Sigmoid colon (tissue), 7 donors: ENCODE measurements around the gene PPM1L. TPM values are rescaled to one million over a fixed set of nuclear protein-coding genes. Genes with fewer than 3 reads are reported as not detected.

Experiments used
- DNase-seq: peaks from one replicate; pipeline ENCODE4 v3.0.0-alpha.2; 2019
- H3K27ac ChIP-seq, 4 donors: fragments of 200-600 bp; sonication (generic); one replicate each; pipeline ENCODE4 v1.5.1; 2016 to 2019; ENCODE audit warnings: mild to moderate bottlenecking in 1 of 4
- H3K27me3 ChIP-seq, 3 donors: fragments of 200-600 bp; sonication (generic); one replicate each; pipeline ENCODE4 v1.5.1; 2019; ENCODE audit warnings: mild to moderate bottlenecking in 1 of 3
- H3K36me3 ChIP-seq, 4 donors: fragments of 200-600 bp; sonication (generic); one replicate each; pipeline ENCODE4 v1.5.1; 2016 to 2019
- H3K4me1 ChIP-seq, 4 donors: fragments of 200-600 bp; sonication (generic); one replicate each; pipeline ENCODE4 v1.5.1; 2017 to 2019
- H3K4me3 ChIP-seq, 4 donors: fragments of 200-600 bp; sonication (generic); one replicate each; pipeline ENCODE4 v1.5.1; 2017 to 2019; ENCODE audit warnings: mild to moderate bottlenecking in 2 of 4, moderate library complexity in 1 of 4
- H3K9me3 ChIP-seq, 4 donors: fragments of 200-600 bp in 3 of 4; sonication (generic) in 3 of 4; one replicate each; pipeline versions ENCODE4 v1.5.1 to v1.6.1; 2013 to 2019
- CTCF ChIP-seq, 4 experiments: fragments of 450-650 bp in 3 of 4; fragments of 200-600 bp in 1 of 4; IDR thresholded peaks; one replicate each; pipeline ENCODE4 v1.5.1; 2016 to 2019; ENCODE audit warnings: antibody characterized with exemption in 4 of 4, mild to moderate bottlenecking in 3 of 4, moderate library complexity in 2 of 4
- EP300 ChIP-seq, 4 donors: sonication (generic); formaldehyde crosslinking; IDR thresholded peaks; one replicate each; pipeline ENCODE4 v1.6.1; 2017; ENCODE audit warnings: antibody characterized with exemption in 4 of 4
- POLR2A ChIP-seq, 2 donors: fragments of 450-650 bp; IDR thresholded peaks; one replicate each; pipeline ENCODE4 v1.6.1; 2016; ENCODE audit warnings: antibody characterized with exemption in 2 of 2, mild to moderate bottlenecking in 2 of 2, moderate library complexity in 2 of 2
- POLR2AphosphoS5 ChIP-seq, 4 donors: sonication (generic); formaldehyde crosslinking; IDR thresholded peaks; one replicate each; pipeline ENCODE4 v1.6.1; 2017; ENCODE audit warnings: antibody characterized with exemption in 4 of 4
- WGBS, 2 donors: extraction: QIAGEN DNeasy Blood & Tissue Kit; methylation state at CpG; one replicate each; pipeline ENCODE4 v1.1.7; 2013; 5-methylcytosine and 5-hydroxymethylcytosine counted together
- intact Hi-C: fragments of 100-400 bp; cut with DNase I; formaldehyde crosslinking; loops from one replicate; pipeline ENCODE4 v1.15.1; 2023
- polyA plus RNA-seq, 3 donors: library from polyadenylated mRNA; stranded (reverse); fragments of 200-250 nt; gene quantifications; one replicate each; pipeline ENCODE4 v1.2.3, GENCODE V29; 2013
- total RNA-seq, 4 donors: library from RNA; depleted of rRNA; stranded (reverse); fragments of >200 nt; gene quantifications; one replicate each; pipeline ENCODE4 v1.1.0, GENCODE V29; 2016
- donor health status: healthy with polysubstance abuse.
- donor health status: Bipolar disorder and iron deficiency.
- donor health status: healthy.

Gene PPM1L
- total and polyA plus RNA-seq, 7 donors: 1.2 to 50.2 (median 33.2) TPM

- no peaks in the 10 kb centered on the region for H3K27me3 ChIP-seq
- no peak for DNase-seq
- TF ChIP-seq POLR2A (IDR thresholded peaks at IDR 0.05): no peak
- no peak for TF ChIP-seq POLR2AphosphoS5 (IDR thresholded peaks at IDR 0.05)
- TF ChIP-seq CTCF (IDR thresholded peaks at IDR 0.05): no peak
- TF ChIP-seq EP300 (IDR thresholded peaks at IDR 0.05): no peak
- no peaks in the 10 kb centered on the region for H3K9me3 ChIP-seq
- no peaks in the 10 kb centered on the region for H3K36me3 ChIP-seq
- WGBS, 2 donors: 95% methylated on average over 3 of the region's 3 CpGs
- intact Hi-C loops: no loop called here
- peaks cover 0 to 48% (median 26%) of the 10 kb centered on the region in 4 donors for H3K4me1 ChIP-seq
- peak overlapping the region in 2 of 4 donors; percentile 5 to 68 for H3K4me3 ChIP-seq
- no peak overlapping the region for H3K27ac ChIP-seq
Measured at GRCh38 chr3:160758929-160759577, 3.0 kb downstream of the PPM1L start.

GRCh38 chr3:160763073-160763472 is 7.0 kb downstream of the PPM1L start:
- H3K4me3 ChIP-seq: no peak overlapping the region
- no peak for TF ChIP-seq POLR2AphosphoS5 (IDR thresholded peaks at IDR 0.05)
- TF ChIP-seq CTCF (IDR thresholded peaks at IDR 0.05): no peak
- TF ChIP-seq EP300 (IDR thresholded peaks at IDR 0.05): no peak
- TF ChIP-seq POLR2A (IDR thresholded peaks at IDR 0.05): no peak
- 98 to 99% methylated on average over 1 of the region's 1 CpG for WGBS, 2 donors
- H3K27ac ChIP-seq: no peak overlapping the region
- H3K9me3 ChIP-seq: no peaks in the 10 kb centered on the region
- peaks cover 0 to 46% (median 21%) of the 10 kb centered on the region in 4 donors for H3K4me1 ChIP-seq
- DNase-seq: no peak
- intact Hi-C loops: no loop called here
- H3K27me3 ChIP-seq: no peaks in the 10 kb centered on the region
- no peaks in the 10 kb centered on the region for H3K36me3 ChIP-seq

GRCh38 chr3:160765211-160765610 is 9.2 kb downstream of the PPM1L start:
- Histone ChIP-seq H3K36me3 (no peaks in the 10 kb centered on the region), H3K4me3 (no peak overlapping the region), H3K4me1 (peaks cover 0 to 36% (median 14%) of the 10 kb centered on the region in 4 donors), H3K9me3 (no peaks in the 10 kb centered on the region), H3K27ac (no peak overlapping the region), H3K27me3 (no peaks in the 10 kb centered on the region)
- DNase-seq: no peak
- WGBS, 2 donors: 70 to 82% methylated on average over 1 of the region's 1 CpG
- intact Hi-C loops: no loop called here
- TF ChIP-seq EP300 (IDR thresholded peaks at IDR 0.05): no peak
- no peak for TF ChIP-seq POLR2AphosphoS5 (IDR thresholded peaks at IDR 0.05)
- no peak for TF ChIP-seq CTCF (IDR thresholded peaks at IDR 0.05)
- no peak for TF ChIP-seq POLR2A (IDR thresholded peaks at IDR 0.05)

GRCh38 chr3:160768031-160768430 is 12.0 kb downstream of the PPM1L start:
- Histone ChIP-seq H3K4me3 (no peak overlapping the region), H3K9me3 (no peaks in the 10 kb centered on the region), H3K36me3 (no peaks in the 10 kb centered on the region), H3K27me3 (no peaks in the 10 kb centered on the region), H3K4me1 (peaks cover 0 to 51% (median 28%) of the 10 kb centered on the region in 4 donors), H3K27ac (peak overlapping the region in 2 of 4 donors; percentile 30 to 36)
- no peak for DNase-seq
- TF ChIP-seq CTCF (IDR thresholded peaks at IDR 0.05) (no peak), POLR2A (IDR thresholded peaks at IDR 0.05) (no peak), EP300 (IDR thresholded peaks at IDR 0.05) (no peak), POLR2AphosphoS5 (IDR thresholded peaks at IDR 0.05) (no peak)
- intact Hi-C loops: no loop called here

GRCh38 chr3:160768918-160769317 is 12.9 kb downstream of the PPM1L start:
- DNase-seq: no peak
- Histone ChIP-seq H3K9me3 (no peaks in the 10 kb centered on the region), H3K27me3 (no peaks in the 10 kb centered on the region), H3K4me3 (no peak overlapping the region), H3K36me3 (no peaks in the 10 kb centered on the region), H3K4me1 (peaks cover 0 to 59% (median 36%) of the 10 kb centered on the region in 4 donors), H3K27ac (peak overlapping the region in 1 of 4 donors; percentile 36)
- 90 to 94% methylated on average over 2 of the region's 2 CpGs for WGBS, 2 donors
- TF ChIP-seq EP300 (IDR thresholded peaks at IDR 0.05) (no peak), CTCF (IDR thresholded peaks at IDR 0.05) (no peak), POLR2A (IDR thresholded peaks at IDR 0.05) (no peak), POLR2AphosphoS5 (IDR thresholded peaks at IDR 0.05) (no peak)
- intact Hi-C loops: no loop called here
